ENCODE measurements around the gene OR6S1.
"Not testable (repeated sequence)": the region's sequence is repeated elsewhere in the genome, so short reads cannot be mapped to it uniquely, and the experiment has no call there.

Gene OR6S1

DNA sequence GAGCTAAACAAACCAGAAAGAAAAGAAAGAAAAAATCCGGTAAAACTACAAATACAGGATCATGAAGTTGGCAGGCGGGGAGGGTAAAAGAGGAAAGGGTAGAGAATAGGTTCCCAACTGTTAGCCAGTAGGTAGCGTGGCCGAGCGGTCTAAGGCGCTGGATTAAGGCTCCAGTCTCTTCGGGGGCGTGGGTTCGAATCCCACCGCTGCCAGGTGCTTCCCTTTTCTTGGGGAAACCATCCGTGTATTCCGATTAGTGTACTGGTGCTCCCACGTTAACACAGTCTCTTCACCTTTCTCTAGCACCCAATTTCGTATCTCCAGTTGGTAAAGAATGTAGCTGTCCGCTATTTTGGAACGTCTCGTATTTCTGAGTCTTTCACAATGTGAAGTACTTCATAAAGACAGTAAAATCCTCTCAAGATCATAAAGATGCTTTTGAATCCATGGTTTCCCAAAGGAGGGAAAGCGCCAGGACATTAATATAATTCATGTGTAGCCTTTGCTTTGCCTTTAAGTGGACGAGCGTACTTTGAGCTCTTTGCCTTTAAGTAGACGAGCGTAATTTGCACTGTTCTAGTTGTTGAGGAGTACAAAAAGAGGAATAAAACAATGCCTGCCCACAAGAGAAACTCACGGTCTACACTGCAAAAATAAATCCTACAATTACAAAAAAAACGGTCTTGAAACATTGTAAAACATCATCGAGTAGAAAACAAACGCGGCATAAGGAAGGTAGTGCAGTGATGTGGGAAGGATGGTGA lies 31.3 kb downstream of the OR6S1 start:
- DNase-seq (ENCODE audit: low spot score) = peak; percentile 70

DNA sequence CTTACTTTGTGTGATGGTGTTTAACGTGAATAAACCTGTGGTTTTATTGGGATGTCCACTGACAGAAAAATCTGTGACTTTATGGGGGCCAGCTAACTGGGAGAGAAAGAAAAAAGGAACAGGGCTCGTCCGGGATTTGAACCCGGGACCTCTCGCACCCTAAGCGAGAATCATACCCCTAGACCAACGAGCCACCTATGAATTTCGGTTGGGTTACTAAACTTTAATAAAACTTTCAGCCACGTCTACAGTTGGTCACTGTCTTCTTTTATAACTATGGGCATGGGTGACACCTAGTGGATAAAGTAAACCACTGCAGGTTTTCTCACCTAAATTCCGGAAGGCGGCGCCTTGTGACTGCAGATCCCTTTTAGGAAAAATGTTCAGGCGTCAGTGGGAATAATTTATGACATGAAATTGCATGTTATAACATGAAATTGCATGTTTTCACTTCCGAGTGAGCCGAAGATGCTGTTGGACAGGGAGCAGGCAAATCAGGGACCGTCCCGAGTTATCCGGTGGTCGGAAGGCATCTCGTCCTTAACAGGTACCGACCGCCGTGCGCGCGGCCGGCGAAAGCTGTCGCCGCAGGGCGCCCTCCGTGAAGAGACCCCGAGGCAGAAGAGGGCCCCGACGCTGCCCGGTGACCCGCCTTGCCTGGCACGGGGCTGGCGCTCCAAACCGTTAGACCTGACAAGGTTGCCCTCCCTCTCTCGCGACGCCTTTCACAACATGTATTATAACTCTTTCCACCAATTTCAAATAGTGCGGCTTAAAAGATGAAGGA lies 32.1 kb downstream of the OR6S1 start:
- DNase-seq (ENCODE audit: low spot score) = peak; percentile 57

DNA sequence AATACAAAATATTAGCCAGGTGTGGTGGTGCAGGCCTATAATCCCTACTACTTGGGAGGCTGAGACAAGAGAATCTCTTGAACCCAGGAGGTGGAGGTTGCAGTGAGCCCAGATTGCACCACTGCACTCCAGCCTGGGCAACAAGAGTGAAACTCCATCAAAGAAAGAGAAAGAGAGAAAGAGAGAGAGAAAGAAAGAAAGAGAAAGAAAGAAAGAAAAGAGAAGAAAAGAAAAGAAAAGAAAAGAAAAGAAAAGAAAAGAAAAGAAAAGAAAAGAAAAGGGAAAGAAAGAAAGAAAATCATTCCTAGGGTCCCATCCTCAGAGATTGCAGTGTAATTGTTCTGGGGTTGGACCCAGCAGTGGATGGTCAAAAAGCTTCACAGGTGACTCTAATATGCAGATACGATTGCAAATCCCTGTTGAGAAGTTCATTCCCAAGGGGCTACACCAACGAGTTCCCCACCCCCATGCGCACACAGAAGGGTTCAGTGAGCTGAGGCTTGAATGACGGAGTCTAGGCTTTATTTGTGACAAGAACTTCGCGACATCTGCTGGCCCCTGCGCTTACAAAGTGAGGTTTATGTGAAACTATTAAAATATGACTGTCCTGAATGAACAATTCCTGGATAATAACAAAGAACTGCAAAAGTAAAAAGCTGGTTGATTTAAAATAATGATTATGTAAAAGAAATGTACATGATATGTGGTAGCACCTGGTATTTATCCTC lies 32.9 kb downstream of the OR6S1 start:
- no peak for DNase-seq (ENCODE audit: low spot score)

DNA sequence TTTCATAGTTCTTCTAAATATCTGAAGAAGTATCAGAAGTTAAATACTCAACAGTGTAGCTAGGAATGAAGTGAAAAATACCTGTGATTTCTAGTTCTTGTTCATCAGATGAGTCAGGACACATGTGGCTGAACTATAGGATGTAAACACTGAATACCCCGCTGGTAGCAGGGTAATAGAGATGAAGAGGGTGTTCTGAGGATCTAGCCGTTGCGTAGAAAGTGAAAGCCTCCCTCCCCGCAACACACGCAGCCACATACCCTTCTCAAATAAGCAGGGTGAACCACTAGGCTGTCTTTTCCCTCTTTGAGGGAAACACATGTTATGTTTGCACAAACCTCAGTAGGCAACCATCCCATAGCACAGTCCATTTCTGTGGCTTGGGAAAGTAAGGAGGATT lies 33.9 kb downstream of the OR6S1 start:
- no peak for DNase-seq (ENCODE audit: low spot score)

DNA sequence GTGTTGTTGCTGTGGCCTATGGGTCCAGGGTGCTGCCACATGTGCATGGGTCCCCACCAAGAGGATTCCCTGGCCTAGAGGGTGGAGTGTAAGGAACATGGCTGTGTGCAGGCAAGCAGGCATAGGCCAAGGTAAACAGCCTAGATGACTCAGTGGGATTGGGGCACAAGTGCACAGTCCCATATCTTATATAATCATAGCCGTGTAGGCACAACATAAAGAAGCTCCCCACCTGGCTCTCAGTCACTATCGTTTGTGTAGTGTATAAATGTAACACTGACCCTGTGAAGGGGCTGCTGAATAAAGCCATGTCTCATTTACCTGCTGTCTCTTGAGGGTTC lies 34.6 kb downstream of the OR6S1 start:
- no peak for DNase-seq (ENCODE audit: low spot score)

DNA sequence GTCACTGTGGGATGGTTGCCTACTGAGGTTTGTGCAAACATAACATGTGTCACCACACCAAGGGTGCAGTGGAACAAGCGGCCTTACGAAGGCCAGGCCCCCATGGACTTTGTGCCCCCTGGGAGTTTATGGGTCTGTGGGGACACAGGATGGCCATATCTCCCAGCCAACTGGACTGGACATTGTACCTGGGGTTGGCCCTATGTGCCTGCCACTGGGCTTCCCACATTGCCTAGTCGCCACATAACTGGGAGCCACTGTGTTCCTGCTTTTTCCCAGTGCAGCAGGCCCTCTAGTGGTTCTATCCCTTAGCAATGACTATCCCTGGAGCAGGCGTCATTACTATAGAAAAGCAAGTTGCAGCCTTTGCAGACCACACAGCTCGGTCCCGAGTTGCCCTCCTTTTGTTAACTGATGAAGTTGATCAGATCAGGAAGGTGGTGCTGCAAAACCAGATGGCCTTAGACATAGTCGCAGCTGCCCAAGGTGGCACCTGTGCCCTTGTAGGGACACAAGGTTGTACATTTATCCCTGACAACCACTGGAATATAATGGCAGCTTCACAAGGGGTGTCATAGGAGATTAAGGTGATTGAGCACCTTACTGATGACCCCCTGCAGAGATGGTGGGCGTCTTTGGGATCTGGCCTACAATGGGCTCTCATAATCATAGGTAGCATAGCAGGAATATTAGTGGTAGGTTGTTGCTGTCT lies 35.1 kb downstream of the OR6S1 start:
- DNase-seq (ENCODE audit: low spot score) = peak; percentile 76

DNA sequence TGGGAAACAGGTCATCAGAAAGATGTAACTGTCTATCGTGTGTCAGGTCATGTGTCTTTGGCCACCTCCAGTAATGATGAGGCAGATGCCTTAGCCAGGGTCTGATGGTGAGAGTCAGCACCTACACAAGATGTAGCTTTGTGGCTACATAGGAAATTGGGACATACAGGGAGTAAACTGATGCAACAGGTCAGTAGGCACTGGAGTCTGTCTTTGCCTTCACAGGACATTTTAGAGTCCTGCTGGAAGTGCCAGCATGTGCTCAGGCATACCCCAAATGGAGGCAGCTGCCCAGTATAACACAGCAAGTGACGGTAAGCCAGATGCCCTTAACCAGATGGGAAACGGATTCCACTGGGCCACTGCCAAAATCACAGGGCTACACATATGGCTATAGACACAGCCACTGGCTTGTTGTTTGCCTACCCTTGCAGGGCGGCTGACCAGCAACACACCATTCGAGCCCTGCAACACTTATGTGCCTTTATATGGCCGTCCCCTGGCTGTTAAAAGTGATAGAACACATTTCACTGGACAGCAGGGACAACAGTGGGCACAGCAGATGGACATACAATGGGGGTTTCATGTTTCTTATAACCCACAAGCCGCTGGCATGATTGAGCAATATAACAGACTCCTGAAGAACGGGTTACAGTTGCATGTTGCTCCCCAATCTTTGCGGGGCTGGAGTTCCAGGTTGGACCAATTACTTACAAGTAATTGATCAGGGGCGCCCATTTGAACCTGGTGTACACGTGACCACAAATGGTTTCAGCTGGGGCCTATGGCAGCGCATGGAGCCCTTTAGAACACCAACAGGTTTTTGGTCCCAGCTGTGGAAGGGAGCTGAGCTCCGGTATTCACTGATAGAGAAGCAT lies 37.4 kb downstream of the OR6S1 start:
- DNase-seq (ENCODE audit: low spot score) = no peak

DNA sequence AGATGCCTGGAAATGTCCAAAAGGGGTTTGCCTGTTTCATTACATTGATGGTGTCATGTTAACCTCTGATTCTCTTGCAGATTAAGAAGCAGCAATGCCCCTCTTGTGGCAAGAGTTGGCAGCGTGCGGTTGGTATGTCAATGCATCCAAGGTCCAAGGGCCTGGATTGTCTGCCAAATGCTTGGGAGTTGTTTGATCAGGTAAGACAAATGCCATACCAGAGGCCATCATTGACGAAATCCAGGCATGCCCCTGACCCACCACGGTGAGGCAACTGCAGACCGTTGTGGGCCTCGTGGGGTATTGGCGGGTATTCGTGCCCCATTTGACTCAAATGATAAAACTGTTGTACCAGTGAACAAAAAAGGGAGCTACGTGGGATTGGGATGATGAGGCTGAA lies 38.9 kb downstream of the OR6S1 start:
- no peak for DNase-seq (ENCODE audit: low spot score)

DNA sequence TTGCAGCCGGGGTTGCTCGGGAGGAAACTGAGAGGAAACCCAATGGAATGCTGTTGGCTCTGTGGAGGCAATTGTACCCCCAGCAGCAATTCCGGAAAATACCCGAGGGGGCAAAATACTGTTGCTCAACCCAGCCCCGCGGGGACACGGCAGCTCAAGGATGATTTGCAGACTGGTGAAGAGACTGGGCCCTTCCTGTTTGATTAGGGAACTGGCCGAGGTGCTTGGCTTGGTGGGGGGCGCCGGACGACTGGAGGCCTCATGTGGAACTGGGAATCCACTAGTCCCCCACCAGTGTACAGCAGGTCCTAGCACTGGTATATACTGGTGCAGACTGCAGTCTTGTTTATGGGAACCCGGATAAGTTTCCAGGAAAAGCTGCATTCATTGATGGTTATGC lies 40.0 kb downstream of the OR6S1 start:
- no peak for DNase-seq (ENCODE audit: low spot score)

DNA sequence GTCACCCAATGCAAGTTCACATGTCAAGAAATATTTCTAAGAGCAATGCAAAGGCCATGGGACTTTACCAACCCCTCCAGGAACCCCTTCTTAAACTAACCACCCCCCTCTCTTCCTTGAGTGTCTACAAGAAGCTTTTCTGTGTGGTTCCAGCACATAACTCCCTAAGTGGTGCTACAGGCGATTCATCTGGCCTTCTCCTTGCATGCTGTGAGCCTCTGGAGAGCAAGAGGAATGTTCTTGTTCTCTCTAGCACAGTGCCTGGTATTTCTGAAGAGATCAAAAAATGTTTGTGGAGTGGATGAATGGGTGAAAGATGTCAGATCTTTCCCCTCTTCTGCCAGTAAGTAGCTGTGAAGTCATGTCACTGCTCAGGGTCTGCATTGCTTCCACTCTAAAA lies 44.4 kb downstream of the OR6S1 start:
- DNase-seq (ENCODE audit: low spot score) = no peak

DNA sequence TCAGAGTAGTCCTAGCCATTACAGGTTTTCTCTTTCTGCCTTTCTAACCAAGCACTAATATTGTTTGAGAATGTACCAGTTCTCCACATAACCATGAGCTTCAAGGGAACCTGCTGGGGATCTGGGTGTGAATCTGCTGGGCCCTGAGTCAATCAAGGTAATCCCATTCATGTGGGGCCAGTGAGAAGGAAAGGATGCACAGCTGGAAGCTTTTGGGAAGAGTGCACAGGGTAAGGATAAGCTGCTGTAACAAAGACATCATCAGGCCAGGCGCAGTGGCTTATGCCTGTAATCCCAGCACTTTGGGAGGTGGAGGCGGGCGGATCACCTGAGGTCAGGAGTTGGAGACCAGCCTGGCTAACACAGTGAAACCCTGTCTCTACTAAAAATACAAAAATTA lies 45.8 kb downstream of the OR6S1 start:
- not testable (repeated sequence) for DNase-seq (ENCODE audit: low spot score)

DNA sequence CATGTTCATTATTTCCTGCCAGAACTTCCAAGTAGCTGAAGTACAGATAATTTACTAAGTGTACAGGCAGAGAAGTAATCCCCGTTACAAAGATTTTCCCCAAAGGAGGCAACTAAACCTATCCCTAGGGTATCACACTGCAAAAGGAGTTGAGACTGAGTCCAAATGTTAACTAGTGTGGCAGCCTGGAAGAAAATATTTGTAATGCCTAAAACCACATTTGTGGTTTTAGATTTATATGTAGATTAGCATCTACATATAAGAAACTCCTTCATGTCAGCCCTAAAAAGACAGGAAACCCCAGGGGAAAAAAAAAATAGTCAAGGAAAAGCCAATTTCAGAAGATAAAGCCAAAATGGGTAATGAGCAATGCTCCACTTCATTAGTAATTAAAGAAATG lies 48.9 kb downstream of the OR6S1 start:
- DNase-seq (ENCODE audit: low spot score) = no peak

DNA sequence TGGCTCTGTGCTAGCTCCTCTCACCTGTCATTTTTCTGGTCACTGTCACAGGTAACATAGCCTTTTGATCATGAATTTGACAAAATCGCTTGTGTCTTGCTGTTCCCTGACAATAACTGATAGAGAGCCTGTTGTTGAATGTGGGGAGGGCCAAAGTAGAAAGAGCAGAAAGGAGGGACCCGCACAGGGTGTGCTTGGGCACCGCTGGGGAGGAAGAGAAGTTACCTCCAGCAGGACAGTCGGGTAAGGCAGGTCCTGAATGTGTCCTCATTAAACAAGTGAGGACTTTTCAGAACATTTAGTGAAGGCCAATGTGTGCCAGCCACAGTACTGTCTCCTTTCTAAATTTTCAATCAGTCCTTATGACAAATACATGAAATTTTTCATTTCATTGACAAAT lies 50.3 kb downstream of the OR6S1 start, which contains the start of gene RNASE12:
TSS of gene RNASE12 (minus strand) at position 142 of the 400 bp plus-strand sequence. CDS start 653 bp downstream, outside the sequence.
- DNase-seq (ENCODE audit: low spot score) = no peak
